ENCODE data around the gene FYCO1.

Gene FYCO1

GRCh38 chr3:45994419-45995235 is 997 bp downstream of the FYCO1 start:
- Mint-ChIP-seq H3K36me3 (peaks cover 0 to 4% of the 10 kb centered on the region in 2 donors), H3K4me1 (peaks cover 40 to 52% of the 10 kb centered on the region in 2 donors), H3K27ac (peak overlapping the region; percentile 94), H3K27me3 (peaks cover 2 to 3% of the 10 kb centered on the region in 2 donors), H3K9me3 (no peaks in the 10 kb centered on the region), H3K4me3 (peak overlapping the region; percentile 88 to 95)
- DNase-seq, result no peak
- peak; percentile 6 to 10 for ATAC-seq (replicated peaks)

DNA sequence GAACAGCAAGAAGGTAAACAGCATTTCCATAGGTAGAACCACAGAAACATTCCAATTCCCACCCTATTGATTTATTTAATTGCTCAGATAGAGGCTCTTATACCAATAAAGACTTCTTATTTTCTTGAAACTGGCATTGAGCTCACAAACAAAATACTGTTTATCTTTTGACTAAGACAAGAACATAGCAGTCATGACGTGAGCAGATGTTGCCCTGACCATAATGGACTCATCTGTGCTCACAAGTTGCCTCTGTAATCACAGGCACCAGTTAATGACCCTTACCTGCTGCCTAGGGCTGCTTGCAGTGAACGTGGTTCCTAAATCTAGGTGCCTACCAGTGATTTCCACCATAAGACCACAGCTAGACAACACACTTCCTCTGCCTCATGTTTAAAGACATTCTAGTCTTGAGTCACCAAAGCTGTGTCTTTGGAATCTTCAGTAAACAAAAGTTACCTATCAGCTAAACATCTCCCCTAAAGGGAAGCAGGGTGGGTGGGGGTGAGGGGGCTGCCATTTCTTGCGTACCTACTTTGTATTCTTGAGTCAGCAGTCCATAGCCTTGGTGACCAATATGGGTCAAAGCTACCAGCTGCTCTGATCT is 2.1 kb downstream of the FYCO1 start:
- Mint-ChIP-seq H3K27ac (no peak overlapping the region), H3K9me3 (no peaks in the 10 kb centered on the region), H3K4me3 (no peak overlapping the region), H3K36me3 (peaks cover 0 to 4% of the 10 kb centered on the region in 2 donors), H3K4me1 (peaks cover 47 to 63% of the 10 kb centered on the region in 2 donors), H3K27me3 (no peaks in the 10 kb centered on the region)
- ATAC-seq (replicated peaks) (peak; percentile 48), DNase-seq (no peak)

DNA sequence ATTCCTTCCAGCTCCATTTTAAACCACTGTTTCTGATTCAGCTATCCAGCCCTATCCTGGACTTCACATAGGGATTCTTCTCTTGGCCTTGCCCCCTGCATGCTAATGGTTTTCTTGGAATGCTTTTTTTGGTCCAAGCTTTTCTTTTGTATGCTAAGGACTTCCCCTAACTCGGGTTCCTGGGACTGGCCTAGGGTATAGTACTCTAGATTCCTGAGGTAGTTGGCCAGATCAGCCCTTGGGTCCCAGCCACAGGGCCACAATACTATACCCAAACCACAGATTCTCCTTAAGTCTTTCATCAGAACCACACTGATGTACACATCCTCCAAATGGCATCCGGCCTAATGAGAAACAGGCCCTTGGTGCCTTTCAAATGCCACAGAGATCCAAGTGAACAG is 2.8 kb downstream of the FYCO1 start:
- H3K4me3 Mint-ChIP-seq, result peak overlapping the region; percentile 35 to 39
- H3K9me3 Mint-ChIP-seq, result no peaks in the 10 kb centered on the region
- H3K27ac Mint-ChIP-seq, result no peak overlapping the region
- DNase-seq (no peak), ATAC-seq (replicated peaks) (no peak)
- no peaks in the 10 kb centered on the region for H3K27me3 Mint-ChIP-seq
- peaks cover 54 to 70% of the 10 kb centered on the region in 2 donors for H3K4me1 Mint-ChIP-seq
- peaks cover 0 to 9% of the 10 kb centered on the region in 2 donors for H3K36me3 Mint-ChIP-seq

DNA sequence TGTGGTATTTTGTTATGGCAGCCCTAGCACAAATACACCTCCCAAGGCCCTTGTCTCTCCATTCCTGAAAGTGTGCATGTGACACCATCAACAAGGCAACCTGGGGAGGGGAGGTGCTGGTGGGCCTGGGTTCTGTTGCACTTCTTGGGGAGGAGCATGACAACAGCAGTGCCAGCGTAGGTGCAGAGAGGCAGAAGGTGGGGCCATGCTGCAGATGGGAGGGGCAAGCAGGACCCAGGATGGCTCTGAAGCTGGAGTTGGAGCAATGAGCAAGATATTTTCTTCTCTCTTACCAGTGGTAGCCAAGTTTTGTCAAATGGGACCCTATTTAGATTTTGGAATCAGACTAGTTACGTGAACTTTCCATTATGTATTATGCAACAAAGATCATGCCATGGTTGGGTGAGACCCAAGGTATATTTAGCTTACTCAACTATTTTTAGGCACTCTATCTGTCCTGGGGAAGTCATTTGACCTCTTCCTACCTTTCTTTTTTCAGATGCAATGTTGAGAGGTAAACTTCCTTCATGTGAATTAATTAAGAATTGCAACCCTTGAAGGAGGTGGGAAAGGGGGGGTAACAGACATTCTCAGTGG is 3.4 kb downstream of the FYCO1 start:
- H3K4me1 Mint-ChIP-seq, result peaks cover 54 to 72% of the 10 kb centered on the region in 2 donors
- peaks cover 0 to 11% of the 10 kb centered on the region in 2 donors for H3K36me3 Mint-ChIP-seq
- DNase-seq (no peak), ATAC-seq (replicated peaks) (no peak)
- H3K9me3 Mint-ChIP-seq, result no peaks in the 10 kb centered on the region
- H3K27me3 Mint-ChIP-seq, result no peaks in the 10 kb centered on the region
- H3K27ac Mint-ChIP-seq, result peak overlapping the region; percentile 73
- H3K4me3 Mint-ChIP-seq, result peak overlapping the region; percentile 19 to 35

DNA sequence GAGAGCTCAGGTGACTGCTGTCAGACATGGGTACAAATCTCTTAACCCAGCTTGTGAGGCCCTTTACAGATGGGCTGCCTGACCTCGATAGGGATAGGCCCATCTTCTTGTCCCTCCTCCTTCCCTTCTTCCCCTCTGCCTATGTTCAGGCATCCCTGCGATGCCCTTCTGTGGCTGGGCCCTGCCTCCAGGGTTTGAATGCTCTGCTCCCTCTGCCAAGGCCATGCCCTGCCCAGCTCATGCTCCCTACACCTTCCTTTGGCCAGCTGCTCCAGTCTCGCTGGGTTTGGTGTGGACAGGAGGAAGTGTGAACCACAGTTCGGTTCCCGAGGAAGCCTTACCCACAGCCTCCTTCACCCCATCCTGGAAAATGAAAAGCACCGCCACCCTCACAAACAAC is 4.3 kb downstream of the FYCO1 start:
- DNase-seq, result no peak
- Mint-ChIP-seq H3K4me1 (peaks cover 50 to 70% of the 10 kb centered on the region in 2 donors), H3K27ac (no peak overlapping the region), H3K4me3 (no peak overlapping the region), H3K27me3 (no peaks in the 10 kb centered on the region), H3K9me3 (no peaks in the 10 kb centered on the region), H3K36me3 (peaks cover 0 to 16% of the 10 kb centered on the region in 2 donors)
- no peak for ATAC-seq (replicated peaks)

GRCh38 chr3:45990181-45990580 is 5.4 kb downstream of the FYCO1 start:
- Mint-ChIP-seq H3K4me1 (peaks cover 48 to 71% of the 10 kb centered on the region in 2 donors), H3K36me3 (peaks cover 1 to 19% of the 10 kb centered on the region in 2 donors), H3K9me3 (no peaks in the 10 kb centered on the region), H3K4me3 (no peak overlapping the region), H3K27ac (no peak overlapping the region), H3K27me3 (no peaks in the 10 kb centered on the region)
- no peak for ATAC-seq (replicated peaks)
- DNase-seq, result no peak

DNA sequence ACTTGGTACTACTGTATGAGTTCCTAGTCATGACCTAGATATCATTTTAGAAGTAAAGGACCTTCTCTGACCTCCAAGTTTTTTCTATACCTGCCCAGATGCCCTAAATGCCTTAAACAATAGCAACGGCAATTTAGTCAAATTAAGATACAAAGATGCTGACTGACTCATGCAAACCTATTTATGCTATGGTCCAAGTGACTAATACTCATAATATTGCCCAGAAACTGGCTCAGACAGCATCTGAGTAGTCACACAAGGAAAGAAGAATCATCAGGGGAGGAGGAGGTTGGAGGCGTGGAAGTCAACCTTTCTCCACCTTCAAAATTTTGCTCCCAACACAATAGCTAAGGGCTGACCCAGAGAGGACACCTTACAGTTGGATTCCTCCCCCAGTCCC is 6.8 kb downstream of the FYCO1 start:
- no peak for DNase-seq
- Mint-ChIP-seq H3K4me3 (no peak overlapping the region), H3K9me3 (no peaks in the 10 kb centered on the region), H3K4me1 (peaks cover 47 to 70% of the 10 kb centered on the region in 2 donors), H3K27me3 (no peaks in the 10 kb centered on the region), H3K27ac (no peak overlapping the region), H3K36me3 (peaks cover 3 to 30% of the 10 kb centered on the region in 2 donors)
- no peak for ATAC-seq (replicated peaks)

DNA sequence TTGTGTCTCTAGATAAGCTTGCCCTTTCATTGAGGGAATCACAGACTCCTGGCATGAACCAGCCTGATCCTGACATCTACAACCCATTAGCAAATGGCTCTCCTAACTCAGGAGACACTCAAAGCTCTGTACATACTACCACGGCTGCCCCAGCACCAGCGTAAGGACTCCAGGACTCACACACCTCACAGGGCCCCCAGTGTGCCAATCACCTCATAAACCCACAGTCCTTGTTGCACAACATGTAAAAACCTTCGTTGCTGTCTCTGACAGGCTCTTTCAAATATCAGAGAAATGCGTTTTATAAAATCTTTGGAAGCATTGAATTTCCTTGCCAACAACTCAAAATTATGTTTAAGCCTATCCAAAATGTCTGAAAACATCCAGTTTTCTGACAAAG is 7.3 kb downstream of the FYCO1 start:
- peak overlapping the region; percentile 25 for H3K27ac Mint-ChIP-seq
- H3K4me1 Mint-ChIP-seq, result peaks cover 44 to 66% of the 10 kb centered on the region in 2 donors
- H3K36me3 Mint-ChIP-seq, result peaks cover 8 to 33% of the 10 kb centered on the region in 2 donors
- H3K9me3 Mint-ChIP-seq, result no peaks in the 10 kb centered on the region
- no peak for ATAC-seq (replicated peaks)
- no peaks in the 10 kb centered on the region for H3K27me3 Mint-ChIP-seq
- H3K4me3 Mint-ChIP-seq, result no peak overlapping the region
- DNase-seq, result no peak

DNA sequence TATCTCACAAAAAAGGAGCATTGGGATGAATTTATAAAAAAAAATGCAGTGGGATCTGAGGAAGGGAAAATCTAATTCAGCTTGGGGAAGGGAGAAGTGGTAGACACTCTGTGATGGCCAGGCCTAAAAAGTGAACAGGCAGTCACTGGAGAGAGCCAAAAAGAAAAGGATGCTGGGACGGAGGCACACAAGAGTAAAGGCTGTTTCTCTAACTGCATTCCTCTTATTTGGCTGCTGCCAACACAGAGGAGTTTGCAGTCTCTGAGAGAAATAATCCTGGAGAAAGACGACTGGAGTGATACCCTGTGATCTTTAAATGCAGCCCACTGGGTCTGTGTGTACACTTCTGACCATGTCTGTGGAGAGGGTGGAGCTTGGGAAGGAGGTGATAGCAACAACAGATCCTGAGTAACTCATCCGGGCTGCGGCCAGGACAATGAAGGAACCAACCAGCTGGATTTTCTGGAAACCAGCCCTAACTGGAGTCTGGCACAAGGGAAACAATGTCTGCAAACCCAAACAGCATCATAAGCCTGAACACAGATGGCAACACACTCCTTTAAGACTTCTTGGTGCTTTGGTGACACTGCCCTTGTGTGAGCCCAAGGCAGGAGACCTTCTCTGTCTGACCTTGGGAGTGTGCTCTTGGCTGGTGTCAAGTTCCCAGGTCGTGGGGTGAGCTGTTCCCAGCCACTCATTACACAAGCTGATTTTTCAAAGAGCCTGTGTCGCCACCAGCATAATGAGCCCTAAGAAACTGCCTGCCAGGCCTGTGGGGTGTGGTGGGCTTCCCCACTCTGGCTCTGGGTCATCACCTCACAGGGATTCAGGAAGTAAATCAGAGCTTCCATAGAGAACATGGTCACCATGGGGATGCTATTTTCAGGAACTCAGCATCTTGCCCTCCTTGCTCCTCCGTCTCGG is 8.0 kb downstream of the FYCO1 start:
- Mint-ChIP-seq H3K36me3 (peaks cover 13 to 41% of the 10 kb centered on the region in 2 donors), H3K27ac (peak overlapping the region; percentile 25), H3K9me3 (no peaks in the 10 kb centered on the region), H3K4me3 (no peak overlapping the region), H3K27me3 (no peaks in the 10 kb centered on the region), H3K4me1 (peaks cover 37 to 58% of the 10 kb centered on the region in 2 donors)
- DNase-seq (no peak), ATAC-seq (replicated peaks) (no peak)

DNA sequence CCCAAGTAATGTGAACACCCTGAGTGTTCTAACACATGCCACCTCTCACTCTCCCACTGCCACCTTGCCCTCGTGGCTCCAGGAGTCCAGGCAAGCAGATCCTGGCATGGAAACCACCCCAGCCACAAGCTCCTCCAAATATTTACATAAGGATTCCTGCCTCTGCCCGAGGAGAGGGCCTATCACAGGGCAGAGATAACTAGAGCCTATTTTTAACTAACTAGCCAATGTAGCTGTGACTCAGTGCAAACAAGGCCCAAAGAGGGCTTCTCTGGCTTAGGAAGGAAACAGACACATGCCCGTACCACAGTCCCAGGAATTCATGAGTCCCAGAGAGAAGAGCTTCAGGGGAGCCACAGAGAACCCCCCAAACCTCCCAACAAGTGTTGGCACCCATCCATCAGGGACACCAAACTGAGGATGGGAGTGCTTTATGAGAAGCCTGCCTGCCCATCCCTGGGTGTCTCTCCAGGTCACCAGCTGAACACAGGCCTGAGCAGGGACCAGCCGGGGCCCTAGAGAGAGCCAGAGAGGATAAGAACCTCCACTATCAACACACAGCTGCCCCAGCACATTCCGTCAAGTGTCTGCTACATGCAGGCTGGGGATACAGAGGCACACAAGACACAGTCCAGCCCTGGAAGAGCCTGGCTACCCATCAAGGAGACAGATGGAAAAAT is 9.2 kb downstream of the FYCO1 start:
- Mint-ChIP-seq H3K4me3 (no peak overlapping the region), H3K9me3 (no peaks in the 10 kb centered on the region), H3K4me1 (peaks cover 28 to 49% of the 10 kb centered on the region in 2 donors), H3K36me3 (peaks cover 13 to 40% of the 10 kb centered on the region in 2 donors), H3K27me3 (no peaks in the 10 kb centered on the region), H3K27ac (no peak overlapping the region)
- DNase-seq, result no peak
- ATAC-seq (replicated peaks), result no peak

DNA sequence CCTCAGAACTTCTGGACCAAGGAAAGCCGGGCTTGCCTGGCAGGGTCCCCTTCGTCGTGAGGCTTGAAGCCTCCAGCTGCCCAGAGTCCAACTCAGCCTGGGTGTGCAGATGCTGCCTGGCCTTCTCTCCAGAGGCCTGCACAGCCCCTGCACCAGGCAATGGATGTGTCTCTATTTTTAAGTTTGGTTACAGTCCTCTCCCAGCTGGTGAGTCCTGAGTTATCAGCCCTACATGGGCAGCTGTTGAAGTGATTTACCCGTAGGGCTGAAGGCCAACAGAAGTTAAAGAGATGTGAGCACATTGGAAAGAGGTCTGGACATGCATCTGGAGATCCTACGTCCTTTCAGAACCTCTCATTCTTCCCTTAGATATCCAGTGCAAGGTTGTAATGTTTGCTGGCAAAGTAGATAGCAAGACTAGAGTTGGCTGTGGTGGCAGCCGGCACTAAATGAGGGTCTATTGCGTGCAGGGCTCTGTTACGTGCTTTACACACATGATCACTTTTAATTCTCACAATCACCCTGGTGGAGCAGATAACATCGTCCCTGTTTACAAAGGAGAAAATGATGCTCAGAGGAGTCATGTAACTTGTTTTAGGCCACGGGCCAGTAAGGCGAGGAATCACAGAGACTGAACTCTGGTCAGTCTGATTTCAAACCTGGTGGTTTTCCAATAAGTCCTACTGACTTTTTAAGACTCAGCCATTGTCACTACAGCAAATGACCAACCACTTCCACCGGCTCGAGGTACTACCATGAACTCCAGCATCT is 9.9 kb downstream of the FYCO1 start:
- Mint-ChIP-seq H3K36me3 (peaks cover 13 to 43% of the 10 kb centered on the region in 2 donors), H3K27ac (no peak overlapping the region), H3K9me3 (no peaks in the 10 kb centered on the region), H3K27me3 (no peaks in the 10 kb centered on the region), H3K4me1 (peaks cover 31 to 53% of the 10 kb centered on the region in 2 donors), H3K4me3 (no peak overlapping the region)
- ATAC-seq (replicated peaks), result no peak
- no peak for DNase-seq

DNA sequence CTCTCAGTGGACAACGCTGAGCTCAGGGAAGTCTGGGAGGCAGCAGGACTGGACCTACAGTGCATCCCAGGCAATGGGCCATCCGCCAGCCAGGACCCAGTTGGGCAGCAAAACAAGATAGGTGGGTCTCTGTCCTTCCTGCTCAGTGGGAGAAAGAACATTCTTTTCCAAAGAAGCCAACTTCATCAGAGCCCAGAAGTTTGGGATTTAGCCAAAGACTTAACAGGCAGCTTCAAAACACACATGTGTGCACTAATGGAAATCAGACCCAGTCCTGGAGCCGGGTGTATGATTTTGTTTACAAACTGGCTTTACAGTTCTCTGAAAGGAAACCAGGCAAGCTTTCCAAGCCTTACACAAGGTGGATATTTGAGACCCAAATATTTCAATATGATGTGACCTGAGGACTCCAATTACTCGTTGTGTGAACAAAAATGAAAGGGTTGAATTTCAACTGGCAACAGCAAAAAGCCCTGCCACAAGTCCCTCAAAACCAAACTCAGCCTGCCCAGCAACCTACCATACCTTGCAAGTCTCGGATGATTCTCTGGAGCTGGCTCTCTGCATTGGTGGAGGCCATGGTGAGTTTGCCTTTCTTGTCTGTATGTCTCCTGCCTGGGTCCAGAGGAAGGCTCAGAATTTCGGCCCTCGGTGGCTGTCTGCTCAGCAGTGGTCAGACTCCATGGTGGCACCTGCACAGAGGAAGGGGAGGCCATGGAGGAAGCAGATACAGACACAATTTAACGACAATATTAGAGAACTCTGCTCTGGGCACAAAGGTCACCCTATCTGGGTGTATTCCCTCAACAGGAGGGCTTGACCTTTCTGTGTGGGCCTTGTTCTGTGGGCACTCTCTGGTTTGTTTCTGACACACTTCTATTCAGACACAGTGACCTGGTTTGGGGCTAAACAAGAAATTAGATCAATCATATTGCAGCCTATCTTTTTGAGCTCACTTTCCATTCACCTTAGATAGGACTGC is 11.0 kb downstream of the FYCO1 start:
- ATAC-seq (replicated peaks) (no peak), DNase-seq (no peak)
- Mint-ChIP-seq H3K27ac (no peak overlapping the region), H3K27me3 (no peaks in the 10 kb centered on the region), H3K4me1 (peaks cover 28 to 49% of the 10 kb centered on the region in 2 donors), H3K4me3 (no peak overlapping the region), H3K9me3 (no peaks in the 10 kb centered on the region), H3K36me3 (peaks cover 14 to 45% of the 10 kb centered on the region in 2 donors)

Data from stimulated activated naive B cell treated with anti-CD40 and anti-IgM and Interleukin-4, amounts not matched to agents 10 μg/mL and 1 μg/mL and 100 μg/mL, for 72 hours (primary cell).